Tracheal epithelial cell (primary cell): Measurements from ENCODE around the gene FAN1. TPM values are rescaled to one million over a fixed set of nuclear protein-coding genes. Genes with fewer than 3 reads are reported as not detected.

Source experiments
- total RNA-seq: library from RNA; depleted of rRNA; stranded (reverse); fragments of >200 nt; gene quantifications from 2 replicates; pipeline ENCODE4 v1.2.1, GENCODE V29; 2014

The FAN1 gene
- total RNA-seq = 14.0 and 18.8 TPM in 2 replicates

DNA sequence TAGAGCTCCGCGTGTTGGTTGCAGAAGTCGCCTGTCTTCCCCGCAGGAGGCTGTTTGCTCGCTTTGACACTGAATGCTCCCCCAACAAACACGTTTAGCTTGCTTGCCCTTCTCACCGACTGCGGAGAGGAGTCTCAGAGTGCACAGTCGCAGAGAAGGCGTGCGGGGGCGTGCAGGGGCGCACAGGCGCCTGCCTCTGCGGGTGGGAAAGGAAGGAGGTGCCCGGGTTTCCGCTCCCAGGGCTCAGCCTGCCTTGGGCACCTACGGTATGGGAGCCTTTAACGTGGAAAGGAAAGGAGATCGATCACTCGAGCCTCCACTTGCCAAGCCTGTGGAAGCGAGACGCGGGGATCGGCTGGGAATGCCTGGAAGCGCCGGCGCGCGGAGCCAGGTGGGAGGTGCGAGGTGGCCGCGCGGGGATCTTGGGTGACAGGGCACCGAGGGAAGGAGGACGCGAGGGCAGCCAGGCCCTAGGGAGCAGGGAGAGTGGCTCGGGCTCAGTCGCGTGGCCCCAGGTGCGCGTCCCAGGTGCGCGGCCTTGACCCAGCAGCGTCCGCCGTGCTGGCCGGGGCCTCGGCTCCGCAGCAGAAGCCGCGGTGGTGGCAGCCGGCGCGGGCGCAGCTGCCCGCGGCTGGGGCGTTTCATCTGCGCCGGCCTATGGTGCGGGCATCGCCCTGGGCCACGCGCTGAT, at the start of gene FAN1:
TSS of gene FAN1 (plus strand) at position 419 of the 691 bp plus-strand sequence. CDS start 749 bp downstream, outside the sequence.

GRCh38 chr15:30991255-30992235, 87.8 kb downstream of the FAN1 start, which contains the start of gene MTMR10:
TSS of gene MTMR10 (minus strand) at chr15:30991628. CDS start at chr15:30991506, 122 bp downstream.

Other genes starting within 250 kb of the FAN1 start
- 10.0 and 11.8 TPM in 2 replicates for gene MTMR10, start 87.7 kb downstream of the FAN1 start, total RNA-seq
- under 0.01 TPM in 1 of 2 replicates, not detected in the other for gene TRPM1, start 197.8 kb downstream of the FAN1 start, total RNA-seq